Urothelium cell line (cell line): ENCODE results near the gene PBX3.

Experiments
- DNase-seq: peaks from one replicate; pipeline ENCODE4 v3.0.0; 2011; ENCODE audit warnings: low spot score, mixed read lengths
- FAIRE-seq: peaks from 2 replicates; lab custom pipeline; 2011; peaks lifted over from hg19 to GRCh38; lab: Jason Lieb, UNC

Gene PBX3

DNA sequence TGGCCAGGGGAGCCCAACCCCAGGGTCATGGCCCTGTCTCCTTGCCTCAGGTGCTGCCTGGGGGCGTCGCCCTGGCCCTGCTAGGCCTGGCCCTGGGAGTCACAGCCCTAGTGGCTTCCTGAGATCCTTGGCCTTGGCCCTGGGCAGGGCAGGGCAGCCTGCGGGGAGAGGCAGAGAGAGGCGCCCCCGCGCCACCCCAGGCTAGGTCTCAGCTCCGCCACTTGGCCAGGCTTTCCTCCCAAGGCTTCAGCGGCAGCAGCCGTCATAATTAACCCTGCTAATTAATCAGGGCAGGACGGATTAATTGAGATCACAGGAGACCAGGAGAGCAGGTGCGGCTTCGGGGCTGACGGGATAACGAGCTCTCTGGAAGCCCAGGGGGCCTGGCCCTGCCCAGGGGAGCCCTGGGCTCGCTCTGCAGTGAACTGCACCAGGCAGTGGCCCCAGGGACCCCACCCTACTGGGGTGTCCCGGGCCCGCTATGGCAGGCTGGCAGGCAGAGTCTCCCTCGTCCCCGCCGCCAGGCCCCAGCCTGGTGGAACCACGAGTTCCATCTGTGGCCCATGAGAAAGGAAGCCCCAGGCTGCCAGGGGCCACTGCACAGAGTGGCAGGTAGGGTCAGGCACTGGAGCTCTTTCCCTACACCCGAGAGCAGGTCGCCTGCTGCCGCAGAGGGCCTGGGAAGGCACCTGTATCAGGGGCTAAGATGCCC is 269.6 kb downstream of the PBX3 start:
- FAIRE-seq (no peak), DNase-seq (no peak)
